Measurements from ENCODE around the gene XIAP. TPM values are rescaled to one million over a fixed set of nuclear protein-coding genes. Genes with fewer than 3 reads are reported as not detected.
"Not testable (repeated sequence)": the region's sequence is repeated elsewhere in the genome, so short reads cannot be mapped to it uniquely, and the experiment has no call there.

Gene XIAP
- total and polyA plus RNA-seq, 8 donors = 36.6 to 59.5 (median 42.6) TPM

DNA sequence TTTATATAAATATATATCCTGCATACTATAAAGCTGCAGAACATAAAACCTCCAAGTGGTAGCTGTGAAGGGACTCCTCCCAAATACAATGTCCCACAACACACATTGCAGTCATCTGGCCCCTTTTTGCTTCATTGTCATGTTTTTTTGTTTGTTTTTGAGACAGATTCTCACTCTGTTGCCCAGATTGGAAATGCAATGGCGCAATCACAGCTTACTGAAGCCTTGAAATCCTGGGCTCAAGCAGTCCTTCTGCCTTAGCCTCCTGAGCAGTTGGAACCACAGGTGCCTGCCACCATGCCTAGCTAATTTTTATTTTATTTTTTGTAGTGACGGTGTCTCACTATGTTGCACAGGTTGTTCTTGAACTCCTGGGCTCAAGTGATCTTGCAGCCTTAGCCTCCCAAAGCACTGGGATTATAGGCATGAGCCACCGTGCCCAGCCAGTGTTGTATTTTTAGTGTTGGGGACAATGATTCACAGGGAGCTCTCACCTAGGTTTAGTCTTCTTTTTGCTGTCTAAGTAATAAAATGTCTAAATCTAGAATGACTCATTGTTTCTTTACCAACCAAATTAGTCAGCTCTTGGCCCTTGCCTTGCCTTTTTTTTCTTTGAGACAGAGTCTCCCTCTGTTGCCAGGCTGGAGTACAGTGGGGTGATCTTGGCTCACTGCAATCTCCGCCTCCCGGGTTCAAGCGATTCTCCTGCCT, 24.0 kb upstream of the XIAP start:
- no peak overlapping the region for H3K4me3 ChIP-seq
- no peak overlapping the region for H3K27ac ChIP-seq
- intact Hi-C loops (cut with DNase I) = no loop called here
- H3K36me3 ChIP-seq = no peaks in the 10 kb centered on the region
- DNase-seq (no peak), ATAC-seq (peak; percentile 32)
- H3K9me3 ChIP-seq = no peaks in the 10 kb centered on the region
- TF ChIP-seq, protein P1, sequence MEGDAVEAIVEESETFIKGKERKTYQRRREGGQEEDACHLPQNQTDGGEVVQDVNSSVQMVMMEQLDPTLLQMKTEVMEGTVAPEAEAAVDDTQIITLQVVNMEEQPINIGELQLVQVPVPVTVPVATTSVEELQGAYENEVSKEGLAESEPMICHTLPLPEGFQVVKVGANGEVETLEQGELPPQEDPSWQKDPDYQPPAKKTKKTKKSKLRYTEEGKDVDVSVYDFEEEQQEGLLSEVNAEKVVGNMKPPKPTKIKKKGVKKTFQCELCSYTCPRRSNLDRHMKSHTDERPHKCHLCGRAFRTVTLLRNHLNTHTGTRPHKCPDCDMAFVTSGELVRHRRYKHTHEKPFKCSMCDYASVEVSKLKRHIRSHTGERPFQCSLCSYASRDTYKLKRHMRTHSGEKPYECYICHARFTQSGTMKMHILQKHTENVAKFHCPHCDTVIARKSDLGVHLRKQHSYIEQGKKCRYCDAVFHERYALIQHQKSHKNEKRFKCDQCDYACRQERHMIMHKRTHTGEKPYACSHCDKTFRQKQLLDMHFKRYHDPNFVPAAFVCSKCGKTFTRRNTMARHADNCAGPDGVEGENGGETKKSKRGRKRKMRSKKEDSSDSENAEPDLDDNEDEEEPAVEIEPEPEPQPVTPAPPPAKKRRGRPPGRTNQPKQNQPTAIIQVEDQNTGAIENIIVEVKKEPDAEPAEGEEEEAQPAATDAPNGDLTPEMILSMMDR (IDR thresholded peaks at IDR 0.05) = no peak
- H3K27me3 ChIP-seq = no peaks in the 10 kb centered on the region
- no peaks in the 10 kb centered on the region for H3K4me1 ChIP-seq

- H3K9me3 ChIP-seq; H3K27me3 ChIP-seq; H3K27ac ChIP-seq; H3K36me3 ChIP-seq; intact Hi-C loops (cut with DNase I); H3K4me1 ChIP-seq; DNase-seq; H3K4me3 ChIP-seq; ATAC-seq: not testable (repeated sequence)
These were observed 14.7 kb upstream of the XIAP start for GRCh38 chrX:123845129-123845528.

GRCh38 chrX:123846577-123847038, 13.2 kb upstream of the XIAP start:
- no peaks in the 10 kb centered on the region for H3K36me3 ChIP-seq
- TF ChIP-seq, protein P1 (IDR thresholded peaks at IDR 0.05) = no peak
- H3K27ac ChIP-seq = no peak overlapping the region
- DNase-seq (no peak), ATAC-seq (no peak)
- intact Hi-C loops (cut with DNase I) = no loop called here
- H3K27me3 ChIP-seq = no peaks in the 10 kb centered on the region
- no peak overlapping the region for H3K4me3 ChIP-seq
- no peaks in the 10 kb centered on the region for H3K9me3 ChIP-seq
- no peaks in the 10 kb centered on the region for H3K4me1 ChIP-seq

- Histone ChIP-seq H3K4me1 (no peaks in the 10 kb centered on the region), H3K27me3 (no peaks in the 10 kb centered on the region), H3K27ac (no peak overlapping the region), H3K4me3 (no peak overlapping the region), H3K9me3 (no peaks in the 10 kb centered on the region), H3K36me3 (no peaks in the 10 kb centered on the region)
- DNase-seq (no peak), ATAC-seq (no peak)
- intact Hi-C loops (cut with DNase I) = no loop called here
- TF ChIP-seq, protein P1 (IDR thresholded peaks at IDR 0.05) = no peak
These were observed 12.8 kb upstream of the XIAP start for GRCh38 chrX:123847056-123847455.

- Histone ChIP-seq H3K27ac (no peak overlapping the region), H3K36me3 (no peaks in the 10 kb centered on the region), H3K27me3 (no peaks in the 10 kb centered on the region), H3K4me3 (no peak overlapping the region), H3K4me1 (no peaks in the 10 kb centered on the region), H3K9me3 (no peaks in the 10 kb centered on the region)
- ATAC-seq = no peak
- intact Hi-C loops (cut with DNase I) = no loop called here
- TF ChIP-seq, protein P1 (IDR thresholded peaks at IDR 0.05) = no peak
- no peak for DNase-seq
These were observed 10.8 kb upstream of the XIAP start for GRCh38 chrX:123849096-123849495.

GRCh38 chrX:123849906-123850305, 9.9 kb upstream of the XIAP start:
- H3K4me3 ChIP-seq; H3K9me3 ChIP-seq; intact Hi-C loops (cut with DNase I); DNase-seq; H3K27me3 ChIP-seq; H3K36me3 ChIP-seq; H3K4me1 ChIP-seq; ATAC-seq; H3K27ac ChIP-seq: not testable (repeated sequence)

Data from left lung (tissue), 10 donors.